Measurements from ENCODE around the gene SORBS1.

Gene SORBS1

DNA sequence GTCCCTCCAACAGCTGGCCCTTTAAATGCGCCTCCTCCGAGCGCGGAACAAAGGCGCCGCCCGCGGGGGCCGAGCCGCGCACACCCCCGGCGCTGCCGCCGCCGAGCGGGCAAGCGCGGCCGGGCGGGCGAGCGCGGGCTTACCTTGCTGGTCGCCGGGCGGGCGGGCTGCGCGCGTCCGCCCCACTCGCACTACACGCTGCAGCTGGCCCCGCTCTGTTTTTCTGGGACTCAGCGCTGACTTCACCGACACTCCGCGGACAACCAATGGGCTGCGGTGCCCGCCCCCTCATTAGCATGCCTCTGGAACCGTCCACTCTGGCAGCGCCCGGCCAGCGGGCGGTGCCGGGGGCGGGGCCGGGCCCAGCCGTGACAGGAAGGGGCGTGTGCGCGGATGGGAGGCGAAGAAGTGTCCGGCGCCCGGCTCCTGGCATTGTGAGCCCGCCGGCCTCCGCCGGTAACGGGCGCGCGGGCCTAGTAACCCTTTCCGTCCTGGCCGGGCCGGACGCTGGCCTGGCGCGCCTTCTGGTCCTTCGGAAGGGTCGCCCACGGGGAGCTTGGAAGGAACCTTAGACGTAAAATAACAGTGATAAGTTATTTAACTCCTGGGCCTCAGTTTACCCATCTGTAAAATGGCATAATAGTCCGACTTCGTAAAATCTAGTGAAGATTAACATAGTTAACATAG lies at the start of gene SORBS1:
Gene SORBS1, minus strand, starts transcription at position 195 of the 687 bp plus-strand sequence. CDS start 120,236 bp downstream, outside the sequence.
- H3K4me3 ChIP-seq (ENCODE audit: low read depth, low read length) = peak within 1 kb of the TSS; percentile 77
- TF ChIP-seq, protein P1, sequence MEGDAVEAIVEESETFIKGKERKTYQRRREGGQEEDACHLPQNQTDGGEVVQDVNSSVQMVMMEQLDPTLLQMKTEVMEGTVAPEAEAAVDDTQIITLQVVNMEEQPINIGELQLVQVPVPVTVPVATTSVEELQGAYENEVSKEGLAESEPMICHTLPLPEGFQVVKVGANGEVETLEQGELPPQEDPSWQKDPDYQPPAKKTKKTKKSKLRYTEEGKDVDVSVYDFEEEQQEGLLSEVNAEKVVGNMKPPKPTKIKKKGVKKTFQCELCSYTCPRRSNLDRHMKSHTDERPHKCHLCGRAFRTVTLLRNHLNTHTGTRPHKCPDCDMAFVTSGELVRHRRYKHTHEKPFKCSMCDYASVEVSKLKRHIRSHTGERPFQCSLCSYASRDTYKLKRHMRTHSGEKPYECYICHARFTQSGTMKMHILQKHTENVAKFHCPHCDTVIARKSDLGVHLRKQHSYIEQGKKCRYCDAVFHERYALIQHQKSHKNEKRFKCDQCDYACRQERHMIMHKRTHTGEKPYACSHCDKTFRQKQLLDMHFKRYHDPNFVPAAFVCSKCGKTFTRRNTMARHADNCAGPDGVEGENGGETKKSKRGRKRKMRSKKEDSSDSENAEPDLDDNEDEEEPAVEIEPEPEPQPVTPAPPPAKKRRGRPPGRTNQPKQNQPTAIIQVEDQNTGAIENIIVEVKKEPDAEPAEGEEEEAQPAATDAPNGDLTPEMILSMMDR (IDR thresholded peaks at IDR 0.05; ENCODE audit: low read depth, low read length) = no peak

DNA sequence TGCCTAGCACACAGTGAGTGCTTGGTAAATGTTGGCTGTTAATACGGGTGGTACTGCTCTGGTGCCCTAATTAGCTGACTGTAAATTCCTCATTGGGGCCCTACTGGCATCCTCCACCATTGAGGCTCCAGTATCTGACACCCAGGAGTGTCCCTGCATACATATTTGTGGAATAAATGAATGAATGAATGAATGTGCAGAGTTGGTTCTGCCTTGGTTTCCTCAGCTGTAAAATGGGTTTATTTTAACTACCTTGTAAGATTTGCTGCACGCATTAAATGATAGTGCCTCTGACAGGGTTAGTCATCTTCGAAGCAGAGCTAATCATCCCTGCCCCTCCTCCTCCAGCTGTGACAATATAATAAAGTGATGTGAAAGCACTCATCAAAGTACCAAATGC lies 49.6 kb upstream of the SORBS1 start:
- TF ChIP-seq, protein P1 (IDR thresholded peaks at IDR 0.05; ENCODE audit: low read depth, low read length) = no peak
- no peak overlapping the region for H3K4me3 ChIP-seq (ENCODE audit: low read depth, low read length)

DNA sequence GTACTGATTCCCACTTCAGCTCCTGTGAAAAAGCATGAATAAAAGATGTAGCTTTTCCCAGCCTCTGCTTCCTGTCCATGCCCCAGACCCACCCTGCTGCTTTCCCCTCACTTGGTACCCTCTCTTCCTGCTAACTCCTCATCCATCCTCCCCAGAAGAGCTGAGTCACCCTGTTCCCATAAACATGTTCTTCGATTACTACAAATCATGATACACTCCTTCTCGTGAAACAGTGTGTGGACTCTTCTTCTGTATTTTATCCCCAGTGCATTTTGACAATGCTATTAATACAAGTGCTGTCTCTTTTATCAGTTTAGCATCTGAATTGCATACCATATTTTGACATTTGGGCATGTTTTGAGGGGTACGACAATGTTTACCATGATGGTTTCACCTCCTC lies 45.8 kb upstream of the SORBS1 start:
- TF ChIP-seq, protein P1 (IDR thresholded peaks at IDR 0.05; ENCODE audit: low read depth, low read length) = no peak

DNA sequence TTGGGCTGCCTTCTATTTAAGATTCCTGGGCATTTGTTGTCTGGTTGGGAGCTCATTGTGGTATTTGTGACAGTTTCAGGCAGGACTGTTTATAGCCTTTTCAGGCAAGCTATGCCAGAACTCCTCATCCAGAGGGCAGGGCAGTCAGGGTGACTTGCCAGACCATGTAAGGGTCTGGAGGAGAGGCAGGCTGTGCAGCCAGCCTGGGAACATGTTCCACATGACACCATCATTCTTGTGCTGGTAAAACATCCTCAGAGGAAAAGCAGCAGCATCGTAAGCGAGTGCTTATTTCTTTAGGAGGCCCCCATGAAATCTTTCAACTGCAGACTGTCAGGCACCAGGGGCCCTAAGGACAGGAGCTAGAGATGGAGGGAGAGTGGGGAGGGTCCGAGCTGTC lies 44.0 kb upstream of the SORBS1 start:
- TF ChIP-seq, protein P1 (IDR thresholded peaks at IDR 0.05; ENCODE audit: low read depth, low read length) = no peak
- no peak overlapping the region for H3K4me3 ChIP-seq (ENCODE audit: low read depth, low read length)

More for the DNA sequence above, 45.8 kb upstream of the SORBS1 start:
- no peak overlapping the region for H3K4me3 ChIP-seq (ENCODE audit: low read depth, low read length)

DNA sequence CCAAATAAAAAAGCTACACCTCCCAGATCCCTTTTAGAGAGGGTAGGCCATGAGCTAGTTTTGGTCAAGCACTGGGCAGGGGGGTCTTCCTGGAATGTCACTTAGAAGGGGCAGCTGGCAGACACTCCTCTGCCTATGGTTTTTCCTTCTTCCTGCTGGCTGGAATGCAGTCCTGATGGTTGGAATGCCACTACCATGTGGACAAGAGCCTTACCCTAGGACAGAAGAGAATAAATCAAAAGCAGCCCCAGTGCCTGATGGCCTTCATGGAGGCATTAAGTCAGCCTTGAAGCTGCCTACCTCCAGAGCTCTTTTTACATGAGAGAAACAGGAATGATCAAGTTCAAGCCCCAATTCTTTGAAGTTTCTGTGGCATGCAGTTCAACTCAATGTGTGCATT lies 43.5 kb upstream of the SORBS1 start:
- H3K4me3 ChIP-seq (ENCODE audit: low read depth, low read length) = no peak overlapping the region
- TF ChIP-seq, protein P1 (IDR thresholded peaks at IDR 0.05; ENCODE audit: low read depth, low read length) = no peak

DNA sequence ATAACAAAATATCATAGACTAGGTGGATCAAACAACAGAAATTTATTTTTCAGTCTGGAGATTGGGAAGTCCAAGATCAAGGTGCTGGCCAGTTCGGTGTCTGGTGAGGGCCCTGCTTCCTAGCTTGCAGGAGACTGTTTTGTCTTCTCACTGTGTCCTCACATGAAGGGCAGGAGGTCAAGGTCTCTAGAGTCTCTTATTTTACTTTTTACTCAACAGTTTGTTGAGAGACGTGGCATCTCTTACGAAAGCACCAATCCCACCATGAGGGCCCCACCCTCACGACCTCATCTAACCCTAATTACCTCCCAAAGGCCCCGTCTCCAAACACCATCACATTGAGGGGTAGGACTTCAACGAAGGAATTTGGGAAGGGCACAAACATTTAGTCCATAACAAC lies 41.2 kb upstream of the SORBS1 start:
- H3K4me3 ChIP-seq (ENCODE audit: low read depth, low read length) = no peak overlapping the region
- TF ChIP-seq, protein P1 (IDR thresholded peaks at IDR 0.05; ENCODE audit: low read depth, low read length) = no peak

DNA sequence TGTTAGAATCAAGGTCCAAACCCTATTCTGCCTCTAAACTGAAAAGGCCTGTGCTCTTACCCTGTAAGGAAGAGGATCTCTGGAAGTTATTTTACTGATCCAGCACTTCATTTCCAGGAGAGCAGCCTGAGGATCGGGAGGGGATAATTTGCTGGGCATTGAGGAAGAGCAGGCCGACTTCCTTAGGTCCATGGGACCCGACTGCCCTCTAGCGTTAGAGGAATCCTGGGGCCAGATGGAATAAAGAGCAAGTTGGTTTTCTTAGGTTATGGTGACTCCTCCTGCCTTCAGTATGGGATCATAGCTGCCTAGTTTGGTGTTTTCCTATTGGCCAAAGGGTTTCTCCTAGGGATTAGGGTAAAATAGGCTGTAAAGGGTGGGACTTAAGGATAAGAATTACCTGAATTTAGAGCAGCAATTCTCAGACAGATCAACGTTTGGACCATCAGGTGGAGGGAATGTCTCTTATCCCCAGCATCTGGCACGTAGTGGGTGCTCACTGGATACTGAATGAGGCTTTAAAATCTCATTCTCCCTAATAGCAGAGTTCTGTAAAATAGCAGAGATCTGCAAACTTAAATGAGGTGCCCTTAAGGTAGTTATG lies 40.0 kb upstream of the SORBS1 start:
- no peak overlapping the region for H3K4me3 ChIP-seq (ENCODE audit: low read depth, low read length)
- TF ChIP-seq, protein P1 (IDR thresholded peaks at IDR 0.05; ENCODE audit: low read depth, low read length) = peak; percentile 87
